GM12878 (cell line): ENCODE data around the gene SSBP4. TPM values are rescaled to one million over a fixed set of nuclear protein-coding genes. Genes with fewer than 3 reads are reported as not detected.
A peak's percentile ranks its signal among the peaks of the same experiment; 100 is the strongest.

ENCODE experiments used
- CHD2 ChIP-seq: IDR thresholded peaks from 2 replicates; pipeline ENCODE4 v1.6.1; 2011; ENCODE audit warnings: low read depth, low read length, improper control_type of control experiment, borderline replicate concordance
- CTCF ChIP-seq, 3 experiments: IDR thresholded peaks in 2 of 3; conservative IDR thresholded peaks in 1 of 3; 2 replicates each; pipeline ENCODE4 v1.5.1; 2011; ENCODE audit warnings: low read depth in 3 of 3, low read length in 3 of 3, mild to moderate bottlenecking in 3 of 3, control low read depth in 2 of 3, moderate library complexity in 2 of 3, inconsistent platforms in 1 of 3, mixed read lengths in 1 of 3; ENCODE audit not compliant: control insufficient read depth in 2 of 3, insufficient read depth in 1 of 3; ENCODE audit errors: extremely low read depth in 1 of 3
- EP300 ChIP-seq, 2 experiments: fragments of 150-350 bp in 1 of 2; IDR thresholded peaks; 2 replicates each; pipeline ENCODE4 v1.6.1; 2011 to 2012; ENCODE audit warnings: low read depth in 2 of 2, low read length in 2 of 2, borderline replicate concordance in 1 of 2, improper control_type of control experiment in 1 of 2, inconsistent platforms in 1 of 2; ENCODE audit not compliant: control insufficient read depth in 1 of 2
- IRF3 ChIP-seq: fragments of 450-650 bp; IDR thresholded peaks from 2 replicates; pipeline ENCODE4 v1.6.1; 2014; ENCODE audit warnings: mild to moderate bottlenecking
- IRF5 ChIP-seq: fragments of 450-650 bp; IDR thresholded peaks from 2 replicates; pipeline ENCODE4 v1.6.1; 2017; ENCODE audit warnings: borderline replicate concordance
- JUNB ChIP-seq: IDR thresholded peaks from 2 replicates; pipeline ENCODE4 v1.6.1; 2016; ENCODE audit warnings: antibody characterized with exemption, mild to moderate bottlenecking
- MYB ChIP-seq: fragments of 150-350 bp; IDR thresholded peaks from 2 replicates; pipeline ENCODE4 v1.6.1; 2014; ENCODE audit warnings: mild to moderate bottlenecking, low read depth, low read length, borderline replicate concordance
- RB1 ChIP-seq: fragments of 450-650 bp; formaldehyde crosslinking; IDR thresholded peaks from 2 replicates; pipeline ENCODE4 v1.6.1; 2017; ENCODE audit warnings: mild to moderate bottlenecking, borderline replicate concordance
- TAF1 ChIP-seq: IDR thresholded peaks from 2 replicates; pipeline ENCODE4 v1.6.1; 2011; ENCODE audit warnings: mild to moderate bottlenecking, low read depth, low read length, borderline replicate concordance
- ZNF592 ChIP-seq: fragments of 450-650 bp; IDR thresholded peaks from 2 replicates; pipeline ENCODE4 v1.6.1; 2017; ENCODE audit warnings: mild to moderate bottlenecking, moderate library complexity
- polyA plus RNA-seq, 11 experiments: library from polyadenylated mRNA; depleted of rRNA in 4 of 11; unstranded in 6 of 11; stranded (reverse) in 5 of 11; fragments of >200 nt; fragmentation: Nextera tagmentation in 4 of 11; fragmentation: Illumina TruSeq in 1 of 11; extraction: Ambion mirVana in 4 of 11; extraction: Trizol in 1 of 11; gene quantifications; 1 replicate in 1 of 11; 2 replicates in 10 of 11; pipeline versions ENCODE4 v1.2.1 to v1.2.3, GENCODE V29; 2011 to 2016; ENCODE audit warnings: inconsistent platforms in 2 of 11, missing spikeins in 2 of 11, low read depth in 1 of 11
- total RNA-seq, 4 experiments: library from RNA; depleted of rRNA in 3 of 4; stranded (reverse); fragments of >200 nt in 3 of 4; fragmentation: Illumina TruSeq in 1 of 4; extraction: Trizol in 1 of 4; gene quantifications; 2 replicates each; pipeline versions ENCODE4 v1.2.1 to v1.2.3, GENCODE V29; 2013 to 2021
- TF ChIP-seq, protein P1 (sequence below): IDR thresholded peaks from 2 replicates; pipeline ENCODE4 v1.6.1; 2011; ENCODE audit warnings: low read depth, low read length, improper control_type of control experiment, borderline replicate concordance
- TF ChIP-seq, protein P2 (sequence below): fragments of 450-650 bp; IDR thresholded peaks from 2 replicates; pipeline ENCODE4 v1.6.1; 2016; ENCODE audit warnings: mild to moderate bottlenecking
- TF ChIP-seq, protein P3 (sequence below): fragments of 450-650 bp; IDR thresholded peaks from 2 replicates; pipeline ENCODE4 v1.6.1; 2018; ENCODE audit warnings: borderline replicate concordance, mild to moderate bottlenecking; ENCODE audit not compliant: partially characterized antibody

Gene SSBP4
- total and polyA plus RNA-seq, 10 of the 15 experiments (the other 5 are each of a cell fraction or from before 2014, with no cell fraction given): 0.37 to 150 (median 38.9) TPM

DNA sequence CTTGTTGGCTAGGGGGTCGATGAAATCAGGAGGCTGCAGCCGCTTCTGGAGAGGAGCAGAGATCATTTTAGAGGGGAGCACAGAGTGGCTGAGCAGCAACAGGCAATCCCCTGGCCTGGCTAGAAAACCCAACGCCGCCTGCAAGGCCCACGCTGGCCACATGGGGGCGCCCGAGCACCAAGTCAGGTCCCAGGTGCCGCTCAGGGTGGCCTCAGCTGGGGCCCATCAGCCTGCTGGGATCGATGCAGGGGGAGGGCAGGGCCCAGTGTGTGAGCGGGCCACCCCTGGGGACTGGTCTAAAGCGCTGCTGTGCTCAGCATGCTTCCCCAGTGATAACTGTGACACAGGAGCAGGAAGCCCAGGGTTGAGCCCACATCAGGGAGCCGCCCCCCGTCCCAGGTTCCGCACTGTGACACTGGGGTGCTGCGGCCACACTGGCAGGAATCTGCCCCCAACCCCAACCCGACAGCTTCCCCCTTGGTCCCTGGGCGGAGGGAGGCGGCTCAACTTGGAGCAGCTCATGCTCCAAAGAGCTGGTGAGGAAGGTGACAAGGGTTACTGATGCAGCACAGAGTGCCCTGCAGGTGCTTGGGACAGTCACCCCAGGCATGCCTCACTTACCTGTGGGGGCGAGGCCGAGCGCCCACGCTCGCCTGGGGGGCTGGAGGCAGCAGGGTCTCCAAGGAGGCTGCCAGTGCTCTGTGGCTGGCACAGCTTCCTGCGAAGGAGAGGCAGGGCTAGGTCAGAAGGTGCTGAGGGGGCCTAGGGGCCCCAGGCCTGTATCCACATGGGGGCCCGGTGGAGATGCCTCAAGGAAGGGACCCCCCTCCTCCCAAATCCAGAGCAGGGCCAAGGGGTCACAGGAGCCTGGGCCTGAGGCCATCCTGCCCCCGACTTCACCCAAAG lies 32.0 kb downstream of the SSBP4 start (continued):
- TF ChIP-seq IRF5: no peak
- TF ChIP-seq, protein P1, sequence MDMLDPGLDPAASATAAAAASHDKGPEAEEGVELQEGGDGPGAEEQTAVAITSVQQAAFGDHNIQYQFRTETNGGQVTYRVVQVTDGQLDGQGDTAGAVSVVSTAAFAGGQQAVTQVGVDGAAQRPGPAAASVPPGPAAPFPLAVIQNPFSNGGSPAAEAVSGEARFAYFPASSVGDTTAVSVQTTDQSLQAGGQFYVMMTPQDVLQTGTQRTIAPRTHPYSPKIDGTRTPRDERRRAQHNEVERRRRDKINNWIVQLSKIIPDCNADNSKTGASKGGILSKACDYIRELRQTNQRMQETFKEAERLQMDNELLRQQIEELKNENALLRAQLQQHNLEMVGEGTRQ: no peak
- TF ChIP-seq, protein P2, sequence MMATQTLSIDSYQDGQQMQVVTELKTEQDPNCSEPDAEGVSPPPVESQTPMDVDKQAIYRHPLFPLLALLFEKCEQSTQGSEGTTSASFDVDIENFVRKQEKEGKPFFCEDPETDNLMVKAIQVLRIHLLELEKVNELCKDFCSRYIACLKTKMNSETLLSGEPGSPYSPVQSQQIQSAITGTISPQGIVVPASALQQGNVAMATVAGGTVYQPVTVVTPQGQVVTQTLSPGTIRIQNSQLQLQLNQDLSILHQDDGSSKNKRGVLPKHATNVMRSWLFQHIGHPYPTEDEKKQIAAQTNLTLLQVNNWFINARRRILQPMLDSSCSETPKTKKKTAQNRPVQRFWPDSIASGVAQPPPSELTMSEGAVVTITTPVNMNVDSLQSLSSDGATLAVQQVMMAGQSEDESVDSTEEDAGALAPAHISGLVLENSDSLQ: peak; percentile 50; the same call in 1 of the 2 replicates
- no peak for TF ChIP-seq CHD2
- TF ChIP-seq MYB: no peak
- TF ChIP-seq JUNB: no peak
- no peak for TF ChIP-seq IRF3
- TF ChIP-seq, protein P3, sequence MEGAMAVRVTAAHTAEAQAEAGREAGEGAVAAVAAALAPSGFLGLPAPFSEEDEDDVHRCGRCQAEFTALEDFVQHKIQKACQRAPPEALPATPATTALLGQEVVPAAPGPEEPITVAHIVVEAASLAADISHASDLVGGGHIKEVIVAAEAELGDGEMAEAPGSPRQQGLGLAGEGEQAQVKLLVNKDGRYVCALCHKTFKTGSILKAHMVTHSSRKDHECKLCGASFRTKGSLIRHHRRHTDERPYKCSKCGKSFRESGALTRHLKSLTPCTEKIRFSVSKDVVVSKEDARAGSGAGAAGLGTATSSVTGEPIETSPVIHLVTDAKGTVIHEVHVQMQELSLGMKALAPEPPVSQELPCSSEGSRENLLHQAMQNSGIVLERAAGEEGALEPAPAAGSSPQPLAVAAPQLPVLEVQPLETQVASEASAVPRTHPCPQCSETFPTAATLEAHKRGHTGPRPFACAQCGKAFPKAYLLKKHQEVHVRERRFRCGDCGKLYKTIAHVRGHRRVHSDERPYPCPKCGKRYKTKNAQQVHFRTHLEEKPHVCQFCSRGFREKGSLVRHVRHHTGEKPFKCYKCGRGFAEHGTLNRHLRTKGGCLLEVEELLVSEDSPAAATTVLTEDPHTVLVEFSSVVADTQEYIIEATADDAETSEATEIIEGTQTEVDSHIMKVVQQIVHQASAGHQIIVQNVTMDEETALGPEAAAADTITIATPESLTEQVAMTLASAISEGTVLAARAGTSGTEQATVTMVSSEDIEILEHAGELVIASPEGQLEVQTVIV: no peak
- TF ChIP-seq EP300 (IDR thresholded peaks at IDR 0.05; ENCODE audit: borderline replicate concordance in 1 of 2, control insufficient read depth in 1 of 2, low read depth in 2 of 2, low read length in 2 of 2): no peak
- TF ChIP-seq TAF1: no peak
- peak; percentile 95 to 98 (median 98) for TF ChIP-seq CTCF (IDR thresholded peaks at IDR 0.05 in 2 of 3, conservative IDR thresholded peaks at IDR 0.05 in 1 of 3; ENCODE audit: control insufficient read depth in 2 of 3, extremely low read depth in 1 of 3, insufficient read depth in 1 of 3, low read depth in 3 of 3, low read length in 3 of 3)
- TF ChIP-seq ZNF592: no peak
- TF ChIP-seq RB1: no peak
